OCI-LY7 (cell line): ENCODE results near the gene CELF4. TPM values are rescaled to one million over a fixed set of nuclear protein-coding genes. Genes with fewer than 3 reads are reported as not detected.

Source experiments
- BruUV-seq: library from RNA; stranded (reverse); fragments of 400-500 nt; replicated peaks from 2 replicates; lab custom pipeline; 2021; lab: Mats Ljungman, UMichigan
- CTCF ChIA-PET: fragments of 300-600 bp; sonication (Branson Sonifier 250); formaldehyde crosslinking; loops from one replicate; lab custom pipeline; 2022; ENCODE audit warnings: antibody characterized with exemption; ENCODE audit not compliant: unreplicated experiment; lab: Charles Lee
- POLR2A ChIA-PET: fragments of 300-600 bp; sonication (Branson Sonifier 250); formaldehyde crosslinking; loops from one replicate; lab custom pipeline; 2022; ENCODE audit warnings: antibody characterized with exemption; lab: Charles Lee
- DNase-seq: peaks from one replicate; pipeline ENCODE4 v3.0.0-alpha.2; 2015; ENCODE audit warnings: low spot score
- H2AFZ ChIP-seq: fragments of 200-600 bp; sonication (generic), shearing (Covaris generic); 2 replicates; pipeline ENCODE4 v1.6.1; 2014; ENCODE audit warnings: mild to moderate bottlenecking, antibody characterized with exemption, low read length, moderate library complexity
- H3K27ac ChIP-seq: fragments of 200-600 bp; sonication (generic); 2 replicates; pipeline ENCODE4 v1.5.1; 2014; ENCODE audit warnings: mixed run types, low read depth, mild to moderate bottlenecking, moderate library complexity, low read length, inconsistent platforms; ENCODE audit not compliant: poor library complexity, severe bottlenecking
- H3K36me3 ChIP-seq: fragments of 200-600 bp; sonication (generic); 2 replicates; pipeline ENCODE4 v1.6.1; 2014; ENCODE audit warnings: mild to moderate bottlenecking, antibody characterized with exemption, low read length, moderate library complexity, mixed read lengths; ENCODE audit not compliant: insufficient read depth
- H3K4me1 ChIP-seq: fragments of 200-600 bp; sonication (generic); 2 replicates; pipeline ENCODE4 v1.5.1; 2014; ENCODE audit warnings: mild to moderate bottlenecking, low read length; ENCODE audit not compliant: insufficient read depth, poor library complexity, severe bottlenecking
- H3K4me2 ChIP-seq: fragments of 200-600 bp; sonication (generic); 2 replicates; pipeline ENCODE4 v1.6.1; 2014; ENCODE audit warnings: mild to moderate bottlenecking, low read length
- H3K4me3 ChIP-seq: fragments of 200-600 bp; sonication (generic); 2 replicates; pipeline ENCODE4 v1.5.1; 2014; ENCODE audit warnings: mild to moderate bottlenecking, low read depth, low read length; ENCODE audit not compliant: poor library complexity, severe bottlenecking
- H3K79me2 ChIP-seq: fragments of 200-600 bp; sonication (generic); 2 replicates; pipeline ENCODE4 v1.6.1; 2016; ENCODE audit warnings: low read depth, mild to moderate bottlenecking, low read length, moderate library complexity, mixed read lengths; ENCODE audit not compliant: insufficient read depth
- H3K9me2 ChIP-seq: fragments of 200-600 bp; sonication (generic); 2 replicates; pipeline ENCODE4 v1.6.1; 2016; ENCODE audit warnings: mild to moderate bottlenecking, low read length, mixed read lengths; ENCODE audit not compliant: insufficient read depth
- H3K9me3 ChIP-seq: fragments of 200-600 bp; sonication (generic); 2 replicates; pipeline ENCODE4 v1.6.1; 2014; ENCODE audit warnings: mild to moderate bottlenecking, mixed run types, low read length, mixed read lengths
- H4K20me1 ChIP-seq: fragments of 200-600 bp; sonication (generic); 2 replicates; pipeline ENCODE4 v1.6.1; 2014; ENCODE audit warnings: mild to moderate bottlenecking, antibody characterized with exemption, low read length, moderate library complexity, mixed read lengths; ENCODE audit not compliant: insufficient read depth
- EZH2phosphoT487 ChIP-seq: fragments of 200-600 bp; sonication (generic); IDR thresholded peaks from 2 replicates; pipeline ENCODE4 v1.6.1; 2018; ENCODE audit warnings: low read depth, borderline replicate concordance, mild to moderate bottlenecking, mixed run types, antibody characterized with exemption, low read length, moderate library complexity, mixed read lengths
- intact Hi-C: fragments of 100-400 bp; cut with micrococcal nuclease; formaldehyde crosslinking; loops from one replicate; pipeline ENCODE4 v1.10.0; 2022; ENCODE audit not compliant: unreplicated experiment
- total RNA-seq, 2 experiments: library from RNA; depleted of rRNA in 1 of 2; stranded (reverse); fragments of >200 nt in 1 of 2; shearing (Covaris generic) in 1 of 2; gene quantifications; 2 replicates each; pipeline ENCODE4 v1.2.3, GENCODE V29; 2014 to 2022
- TF ChIP-seq, protein P1 (sequence below): fragments of 200-600 bp; sonication (generic); conservative IDR thresholded peaks from 2 replicates; pipeline ENCODE4 v1.5.1; 2014; ENCODE audit warnings: mild to moderate bottlenecking, antibody characterized with exemption, low read length, moderate library complexity, mixed read lengths

The CELF4 gene
- total RNA-seq, 2 experiments from 2014 or later, result not detected

DNA sequence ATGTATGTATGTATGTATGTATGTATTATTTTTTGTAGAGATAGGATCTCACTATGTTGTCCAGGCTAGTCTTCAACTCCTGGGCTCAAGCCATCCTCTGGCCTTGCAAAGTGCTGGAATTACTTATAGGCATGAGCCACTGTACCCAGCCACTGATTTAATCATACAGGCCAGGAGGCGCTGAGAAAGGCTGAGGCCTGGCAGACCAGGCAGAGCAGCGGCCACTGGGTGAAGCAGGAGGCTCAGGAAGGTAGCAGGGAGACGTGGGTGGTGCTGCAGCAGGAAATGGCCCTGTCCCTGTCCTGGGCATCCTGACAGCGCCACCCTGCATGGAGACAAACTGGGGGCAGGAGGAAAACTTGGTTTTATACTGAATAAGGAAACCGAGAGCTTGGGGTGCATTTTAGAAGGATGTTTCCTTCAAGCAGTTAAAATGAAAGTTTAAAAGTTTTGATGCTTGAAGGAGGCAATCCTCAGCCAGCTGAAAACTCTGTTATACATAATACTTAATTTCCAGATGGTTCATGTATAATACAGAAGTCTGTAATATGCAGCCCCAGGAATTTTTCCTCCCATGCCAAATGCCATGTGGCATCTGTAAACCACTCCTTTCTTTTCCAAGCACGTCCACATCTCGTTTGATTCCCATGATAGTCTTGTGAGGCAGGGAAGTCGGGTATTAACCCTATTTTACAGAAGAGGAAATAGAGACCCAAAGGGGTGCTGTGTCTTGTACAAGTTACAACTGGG, 182.4 kb downstream of the CELF4 start:
- Histone ChIP-seq H3K9me2 (no peaks in the 10 kb centered on the region), H3K4me3 (no peak overlapping the region), H4K20me1 (no peaks in the 10 kb centered on the region), H3K27ac (no peak overlapping the region), H3K4me1 (no peaks in the 10 kb centered on the region), H3K9me3 (no peaks in the 10 kb centered on the region), H3K79me2 (no peaks in the 10 kb centered on the region), H3K4me2 (no peak overlapping the region), H3K36me3 (no peaks in the 10 kb centered on the region), H2AFZ (no peak overlapping the region)
- no peak for DNase-seq
- ChIA-PET POLR2A (no interaction called here), CTCF (no interaction called here)
- BruUV-seq, result no TSS peak
- intact Hi-C loops, result no loop called here
- no peak for TF ChIP-seq EZH2phosphoT487
- TF ChIP-seq, protein P1, sequence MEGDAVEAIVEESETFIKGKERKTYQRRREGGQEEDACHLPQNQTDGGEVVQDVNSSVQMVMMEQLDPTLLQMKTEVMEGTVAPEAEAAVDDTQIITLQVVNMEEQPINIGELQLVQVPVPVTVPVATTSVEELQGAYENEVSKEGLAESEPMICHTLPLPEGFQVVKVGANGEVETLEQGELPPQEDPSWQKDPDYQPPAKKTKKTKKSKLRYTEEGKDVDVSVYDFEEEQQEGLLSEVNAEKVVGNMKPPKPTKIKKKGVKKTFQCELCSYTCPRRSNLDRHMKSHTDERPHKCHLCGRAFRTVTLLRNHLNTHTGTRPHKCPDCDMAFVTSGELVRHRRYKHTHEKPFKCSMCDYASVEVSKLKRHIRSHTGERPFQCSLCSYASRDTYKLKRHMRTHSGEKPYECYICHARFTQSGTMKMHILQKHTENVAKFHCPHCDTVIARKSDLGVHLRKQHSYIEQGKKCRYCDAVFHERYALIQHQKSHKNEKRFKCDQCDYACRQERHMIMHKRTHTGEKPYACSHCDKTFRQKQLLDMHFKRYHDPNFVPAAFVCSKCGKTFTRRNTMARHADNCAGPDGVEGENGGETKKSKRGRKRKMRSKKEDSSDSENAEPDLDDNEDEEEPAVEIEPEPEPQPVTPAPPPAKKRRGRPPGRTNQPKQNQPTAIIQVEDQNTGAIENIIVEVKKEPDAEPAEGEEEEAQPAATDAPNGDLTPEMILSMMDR, result no peak

DNA sequence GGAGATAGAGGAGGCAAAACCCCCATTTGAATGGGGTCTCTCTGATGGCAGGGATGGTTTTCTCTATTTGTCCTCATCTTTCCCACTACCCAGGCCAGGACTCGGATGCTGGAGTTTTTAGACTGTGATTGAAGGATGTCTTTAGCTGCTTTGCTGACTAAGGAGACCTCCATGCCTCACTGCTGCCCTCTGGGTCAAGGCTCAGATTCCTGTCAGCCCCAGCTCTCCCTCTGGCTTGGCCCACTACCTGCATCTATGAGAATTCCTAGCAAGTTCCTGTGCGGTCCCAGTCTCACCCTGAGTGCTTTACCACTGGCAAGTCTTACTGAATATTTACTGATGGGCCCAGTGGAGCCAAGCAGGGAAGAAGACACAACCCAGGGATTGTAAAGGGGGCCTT, 184.0 kb downstream of the CELF4 start:
- BruUV-seq, result no TSS peak
- ChIA-PET CTCF (no interaction called here), POLR2A (no interaction called here)
- intact Hi-C loops, result no loop called here
- no peaks in the 10 kb centered on the region for H3K36me3 ChIP-seq
- no peak overlapping the region for H3K27ac ChIP-seq
- H3K4me2 ChIP-seq, result no peak overlapping the region
- no peak overlapping the region for H2AFZ ChIP-seq
- H4K20me1 ChIP-seq, result no peaks in the 10 kb centered on the region
- DNase-seq, result no peak
- H3K4me1 ChIP-seq, result no peaks in the 10 kb centered on the region
- no peaks in the 10 kb centered on the region for H3K9me3 ChIP-seq
- no peaks in the 10 kb centered on the region for H3K9me2 ChIP-seq
- H3K79me2 ChIP-seq, result no peaks in the 10 kb centered on the region
- TF ChIP-seq EZH2phosphoT487, result no peak
- TF ChIP-seq, protein P1, result no peak
- H3K4me3 ChIP-seq, result no peak overlapping the region

DNA sequence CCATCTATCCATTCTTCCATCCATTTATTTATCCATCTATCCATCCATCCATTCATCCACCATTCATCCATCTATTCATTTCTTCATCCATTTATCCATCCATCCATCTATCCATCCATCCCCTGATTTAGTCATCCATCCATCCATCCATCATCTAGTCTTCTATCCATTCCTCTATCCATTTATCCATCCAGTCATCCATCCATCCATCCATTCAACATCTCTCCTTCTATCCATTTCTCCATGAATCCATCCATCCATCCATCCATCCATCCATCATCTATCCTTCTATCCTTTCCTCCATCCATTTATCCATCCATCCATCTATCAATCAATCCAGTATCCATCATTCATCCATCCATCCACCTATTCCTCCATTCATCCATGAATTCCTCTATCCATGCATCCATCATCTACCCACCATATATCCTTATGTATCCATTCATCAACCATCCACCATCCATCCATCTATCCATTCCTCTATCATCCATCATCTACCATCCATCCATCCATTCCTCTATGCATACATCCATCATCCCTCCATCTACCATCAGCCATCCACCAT, 185.0 kb downstream of the CELF4 start:
- no peaks in the 10 kb centered on the region for H3K4me1 ChIP-seq
- H3K79me2 ChIP-seq, result no peaks in the 10 kb centered on the region
- no peak overlapping the region for H3K4me3 ChIP-seq
- TF ChIP-seq EZH2phosphoT487, result no peak
- TF ChIP-seq, protein P1, result no peak
- intact Hi-C loops, result no loop called here
- no peaks in the 10 kb centered on the region for H3K36me3 ChIP-seq
- POLR2A ChIA-PET, result no interaction called here
- H3K4me2 ChIP-seq, result no peak overlapping the region
- no peaks in the 10 kb centered on the region for H3K9me2 ChIP-seq
- no peak overlapping the region for H3K27ac ChIP-seq
- no peaks in the 10 kb centered on the region for H4K20me1 ChIP-seq
- DNase-seq, result no peak
- no peaks in the 10 kb centered on the region for H3K9me3 ChIP-seq
- no TSS peak for BruUV-seq
- H2AFZ ChIP-seq, result no peak overlapping the region
- CTCF ChIA-PET, result no interaction called here
